Measurements from ENCODE around the gene DSCAM.

The DSCAM gene

DNA sequence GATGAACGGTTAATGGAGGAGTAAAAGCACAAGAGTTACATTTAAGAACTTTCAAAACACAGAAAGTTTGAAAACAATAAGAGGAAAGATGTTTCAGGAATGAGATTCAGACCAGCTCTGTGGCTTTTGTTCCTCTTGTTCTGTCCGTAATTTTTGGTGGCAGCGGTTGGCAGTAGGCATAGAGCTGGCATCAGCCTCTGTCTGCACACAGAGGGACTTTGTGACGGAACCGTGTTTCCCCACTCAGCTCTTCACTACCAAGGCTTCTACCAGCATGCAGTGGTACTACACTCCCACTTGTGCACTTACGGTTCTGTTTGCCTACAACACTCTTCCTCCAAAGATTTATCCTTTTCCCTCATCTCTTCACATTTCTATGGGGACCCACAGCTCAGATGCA, 212.8 kb downstream of the DSCAM start:
- H3K9ac ChIP-seq = no peak overlapping the region
- no peaks in the 10 kb centered on the region for H3K9me3 ChIP-seq
- H3K4me3 ChIP-seq = no peak overlapping the region
- H3K27ac ChIP-seq = no peak overlapping the region
- no peaks in the 10 kb centered on the region for H3K27me3 ChIP-seq
- no peaks in the 10 kb centered on the region for H4K20me1 ChIP-seq
- no peaks in the 10 kb centered on the region for H3K36me3 ChIP-seq
- TF ChIP-seq Cebpa-rat (IDR thresholded peaks at IDR 0.05) = no peak
- no peaks in the 10 kb centered on the region; the same call in 1 of the 2 replicates for H3K4me1 ChIP-seq
- H3K4me2 ChIP-seq = no peak overlapping the region

DNA sequence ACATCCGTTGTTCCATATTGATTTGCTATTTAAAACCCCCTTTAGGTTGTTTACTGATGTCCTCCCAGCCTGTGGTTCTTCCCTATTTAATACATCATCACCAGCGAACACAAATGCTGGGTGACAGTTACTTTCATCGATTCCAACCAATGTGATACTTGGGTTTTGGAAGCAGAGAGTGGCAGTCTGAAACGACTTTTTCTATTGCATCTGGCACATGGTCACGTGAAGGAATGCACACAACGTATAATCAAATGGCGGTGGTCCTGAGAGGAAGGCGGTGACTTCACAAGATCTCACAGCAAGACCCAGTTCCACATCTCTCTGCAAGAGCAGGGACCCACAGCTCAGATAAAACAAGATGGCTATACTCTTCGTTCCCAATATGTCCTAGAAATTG, 213.9 kb downstream of the DSCAM start:
- no peaks in the 10 kb centered on the region for H3K9me3 ChIP-seq
- H3K36me3 ChIP-seq = no peaks in the 10 kb centered on the region
- no peak overlapping the region for H3K27ac ChIP-seq
- H3K4me2 ChIP-seq = no peak overlapping the region
- TF ChIP-seq Cebpa-rat (IDR thresholded peaks at IDR 0.05) = no peak
- H3K4me3 ChIP-seq = no peak overlapping the region
- no peaks in the 10 kb centered on the region for H4K20me1 ChIP-seq
- H3K27me3 ChIP-seq = no peaks in the 10 kb centered on the region
- H3K4me1 ChIP-seq = no peaks in the 10 kb centered on the region; the same call in 1 of the 2 replicates
- no peak overlapping the region for H3K9ac ChIP-seq

DNA sequence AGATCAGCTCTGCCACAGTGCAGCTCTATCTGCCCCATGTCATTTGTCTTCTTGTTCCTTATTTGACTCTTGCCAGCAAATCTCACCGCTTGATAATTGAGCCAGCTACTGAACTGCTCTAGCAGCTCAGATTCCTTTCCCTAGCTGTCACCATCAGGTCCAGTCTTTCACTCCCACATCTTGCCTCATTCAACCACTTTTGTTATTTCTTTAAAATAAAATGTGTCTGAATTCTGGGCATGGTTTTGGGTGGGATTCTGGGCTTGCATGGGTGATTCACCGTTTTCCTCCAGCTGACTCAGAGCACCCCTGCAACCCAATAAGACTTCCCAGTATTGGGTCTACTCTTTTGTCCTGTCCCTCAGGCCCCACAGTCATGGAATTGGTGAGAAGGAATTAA, 215.7 kb downstream of the DSCAM start:
- no peak overlapping the region for H3K27ac ChIP-seq
- no peak overlapping the region for H3K4me3 ChIP-seq
- no peaks in the 10 kb centered on the region for H3K9me3 ChIP-seq
- H4K20me1 ChIP-seq = no peaks in the 10 kb centered on the region
- H3K4me1 ChIP-seq = no peaks in the 10 kb centered on the region; the same call in 1 of the 2 replicates
- H3K9ac ChIP-seq = no peak overlapping the region
- TF ChIP-seq Cebpa-rat (IDR thresholded peaks at IDR 0.05) = no peak
- no peak overlapping the region for H3K4me2 ChIP-seq
- H3K36me3 ChIP-seq = no peaks in the 10 kb centered on the region
- H3K27me3 ChIP-seq = no peaks in the 10 kb centered on the region

DNA sequence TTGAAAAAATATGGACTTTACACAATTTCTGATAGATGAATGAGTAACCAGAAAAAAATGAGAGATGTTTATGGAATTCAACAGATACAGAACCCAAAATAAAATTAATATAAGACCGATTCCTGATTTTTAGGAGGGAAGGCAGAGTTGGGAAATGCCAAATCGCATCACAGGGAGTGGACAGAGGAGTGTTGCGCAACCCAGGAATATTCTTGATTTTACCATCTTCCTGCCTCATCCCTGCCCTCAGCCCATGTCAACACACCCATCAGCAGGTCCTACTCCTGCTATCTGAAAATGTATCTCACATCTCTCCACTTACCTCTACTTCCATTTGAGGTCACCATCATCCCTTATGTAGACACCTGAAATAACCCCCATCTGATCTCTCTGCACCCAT, 221.0 kb downstream of the DSCAM start:
- H3K9me3 ChIP-seq = no peaks in the 10 kb centered on the region
- H3K27ac ChIP-seq = no peak overlapping the region
- no peak overlapping the region for H3K4me3 ChIP-seq
- no peaks in the 10 kb centered on the region for H3K36me3 ChIP-seq
- peak; percentile 74; the same call in 1 of the 2 replicates for TF ChIP-seq Cebpa-rat (IDR thresholded peaks at IDR 0.05)
- H3K4me2 ChIP-seq = no peak overlapping the region
- H4K20me1 ChIP-seq = no peaks in the 10 kb centered on the region
- no peaks in the 10 kb centered on the region; the same call in 1 of the 2 replicates for H3K4me1 ChIP-seq
- no peak overlapping the region for H3K9ac ChIP-seq
- no peaks in the 10 kb centered on the region for H3K27me3 ChIP-seq

DNA sequence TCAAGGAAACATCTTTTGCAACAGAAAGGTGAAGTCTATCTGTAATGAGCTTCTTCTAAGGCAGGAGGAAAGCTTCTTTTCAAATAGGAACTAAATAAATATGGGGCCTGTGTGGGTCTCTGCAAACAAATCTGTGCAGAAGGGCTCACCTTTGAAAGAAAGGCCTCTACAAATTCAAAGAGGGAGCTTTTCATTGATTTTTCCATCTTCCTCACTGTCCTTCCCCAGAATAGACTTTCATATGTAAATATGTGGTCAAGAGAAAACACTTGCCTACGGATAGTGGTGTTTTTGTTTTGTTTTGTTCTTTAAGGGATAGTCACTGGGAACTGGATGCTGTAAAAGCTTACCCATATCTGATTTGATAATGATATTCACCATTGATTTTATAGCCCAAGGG, 223.4 kb downstream of the DSCAM start:
- Histone ChIP-seq H4K20me1 (no peaks in the 10 kb centered on the region), H3K4me1 (no peaks in the 10 kb centered on the region), H3K4me3 (no peak overlapping the region), H3K27me3 (no peaks in the 10 kb centered on the region), H3K9me3 (no peaks in the 10 kb centered on the region), H3K9ac (no peak overlapping the region), H3K4me2 (no peak overlapping the region), H3K36me3 (no peaks in the 10 kb centered on the region), H3K27ac (no peak overlapping the region)
- TF ChIP-seq Cebpa-rat (IDR thresholded peaks at IDR 0.05) = no peak

DNA sequence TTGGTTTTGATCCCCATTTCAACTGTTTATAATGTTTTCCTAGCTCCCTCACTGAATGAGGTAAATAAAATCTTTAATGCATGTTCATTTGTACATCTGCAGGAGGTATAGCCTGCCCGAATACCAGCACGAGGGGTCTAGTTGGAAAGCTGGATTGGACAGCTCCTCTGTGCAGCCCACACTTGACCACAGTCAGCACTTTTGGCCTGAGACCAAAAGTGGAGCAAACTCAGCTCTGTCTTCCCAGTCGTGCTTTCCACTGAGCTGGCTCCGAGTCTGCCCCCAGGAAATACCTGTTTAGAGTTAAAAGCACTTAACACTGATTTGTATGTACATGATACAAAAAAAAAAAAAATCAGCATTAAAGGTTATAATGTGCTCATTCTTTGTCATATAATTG, 224.4 kb downstream of the DSCAM start:
- no peaks in the 10 kb centered on the region for H3K9me3 ChIP-seq
- H3K27me3 ChIP-seq = no peaks in the 10 kb centered on the region
- H4K20me1 ChIP-seq = no peaks in the 10 kb centered on the region
- TF ChIP-seq Cebpa-rat (IDR thresholded peaks at IDR 0.05) = no peak
- no peak overlapping the region for H3K27ac ChIP-seq
- H3K4me3 ChIP-seq = no peak overlapping the region
- no peak overlapping the region for H3K4me2 ChIP-seq
- no peaks in the 10 kb centered on the region for H3K36me3 ChIP-seq
- no peak overlapping the region for H3K9ac ChIP-seq
- no peaks in the 10 kb centered on the region for H3K4me1 ChIP-seq

DNA sequence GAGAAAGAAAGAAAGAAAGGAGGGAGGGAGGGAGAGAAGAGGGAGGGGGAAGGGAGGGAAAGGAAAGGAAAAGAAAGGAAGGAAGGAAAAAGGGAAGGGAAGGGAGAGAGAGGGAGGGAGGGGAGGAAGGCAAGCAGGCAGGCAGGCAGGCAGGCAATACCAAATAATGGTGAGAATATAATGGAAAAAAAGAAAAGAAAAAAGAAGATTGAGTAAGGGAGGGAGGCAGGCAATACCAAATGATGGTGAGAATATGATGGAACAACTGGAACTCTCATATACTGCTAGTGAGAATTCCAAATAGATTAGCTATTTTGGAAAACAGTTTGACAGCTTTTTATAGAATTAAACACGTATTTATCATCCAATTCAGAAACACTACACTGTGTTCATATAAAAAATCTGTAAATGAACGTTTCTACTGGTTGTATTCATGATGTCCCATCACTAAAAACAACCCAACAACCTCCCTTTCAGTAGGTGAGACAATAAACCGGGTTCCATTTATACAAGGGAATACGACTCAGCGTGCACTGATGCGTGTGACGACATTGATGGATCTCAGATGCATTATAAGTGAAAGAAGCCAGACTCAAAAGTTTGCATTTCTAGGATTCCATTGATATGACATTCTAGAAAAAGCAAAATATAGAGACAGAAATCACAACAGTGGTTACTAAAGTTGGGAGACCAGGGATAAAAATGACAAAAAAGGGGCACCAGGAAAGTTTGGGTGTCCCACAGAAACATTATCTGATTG, 226.4 kb downstream of the DSCAM start:
- H3K4me1 ChIP-seq = no peaks in the 10 kb centered on the region
- H3K4me3 ChIP-seq = no peak overlapping the region
- H4K20me1 ChIP-seq = no peaks in the 10 kb centered on the region
- H3K36me3 ChIP-seq = no peaks in the 10 kb centered on the region
- TF ChIP-seq Cebpa-rat (IDR thresholded peaks at IDR 0.05) = no peak
- H3K9ac ChIP-seq = no peak overlapping the region
- H3K9me3 ChIP-seq = no peaks in the 10 kb centered on the region
- no peak overlapping the region for H3K4me2 ChIP-seq
- no peak overlapping the region for H3K27ac ChIP-seq
- H3K27me3 ChIP-seq = no peaks in the 10 kb centered on the region

DNA sequence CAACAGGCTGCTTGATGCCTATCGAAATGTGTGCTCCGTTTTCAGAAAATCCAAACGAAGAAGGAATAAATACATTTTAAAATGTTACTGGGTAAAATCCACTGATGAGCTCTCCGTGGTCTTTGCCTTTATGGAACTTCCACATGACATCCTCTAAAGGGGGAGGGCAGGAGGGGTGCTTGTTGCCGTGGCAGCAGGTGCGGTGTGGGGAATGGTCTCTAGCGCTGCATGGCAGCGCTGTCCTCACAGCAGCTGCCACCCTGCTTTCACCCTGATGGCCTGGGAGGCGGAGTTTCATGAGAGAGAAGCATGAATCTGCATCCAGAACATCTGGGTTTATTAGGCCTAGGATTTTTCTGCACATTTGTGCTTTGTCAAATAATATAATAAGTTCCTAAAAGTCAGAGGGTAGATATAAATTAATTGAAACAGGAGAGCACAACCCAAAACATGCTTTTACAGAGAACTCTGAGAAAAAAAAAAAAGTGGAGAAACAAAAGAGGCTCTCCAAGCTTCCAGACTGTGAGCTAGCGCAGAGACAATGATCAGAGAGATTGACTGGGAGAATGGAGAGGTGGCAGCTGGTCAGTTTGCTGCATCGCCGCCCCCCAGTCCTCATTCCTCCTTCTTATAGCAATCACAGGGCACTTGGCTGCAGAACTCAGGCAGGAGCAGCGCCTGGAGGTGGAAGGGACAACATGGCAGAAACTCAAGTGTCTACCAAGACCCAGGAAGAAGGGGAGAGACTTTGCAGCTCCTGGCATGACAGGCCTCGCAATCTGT, 228.6 kb downstream of the DSCAM start:
- Histone ChIP-seq H3K9me3 (no peaks in the 10 kb centered on the region), H4K20me1 (no peaks in the 10 kb centered on the region), H3K4me3 (no peak overlapping the region), H3K4me2 (no peak overlapping the region), H3K27ac (no peak overlapping the region), H3K9ac (no peak overlapping the region), H3K36me3 (no peaks in the 10 kb centered on the region), H3K4me1 (no peaks in the 10 kb centered on the region), H3K27me3 (no peaks in the 10 kb centered on the region)
- no peak for TF ChIP-seq Cebpa-rat (IDR thresholded peaks at IDR 0.05)

DNA sequence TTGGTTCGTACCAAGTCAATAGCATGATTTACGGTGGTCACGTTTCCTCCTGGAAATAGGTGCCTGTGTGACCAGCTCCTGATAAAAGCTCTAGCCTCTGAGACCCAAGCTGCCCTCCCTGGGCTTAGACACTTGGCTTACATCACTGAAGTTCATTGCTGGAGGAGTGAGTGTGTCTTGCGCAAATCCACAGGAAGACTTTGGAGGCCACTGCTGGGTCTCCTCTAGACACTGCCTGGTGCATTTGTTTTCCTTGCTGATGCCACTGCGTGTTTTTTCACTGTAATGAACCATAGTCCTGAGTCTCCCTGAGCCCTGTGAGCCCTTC, 230.6 kb downstream of the DSCAM start:
- no peaks in the 10 kb centered on the region for H3K36me3 ChIP-seq
- no peaks in the 10 kb centered on the region for H4K20me1 ChIP-seq
- no peaks in the 10 kb centered on the region for H3K27me3 ChIP-seq
- no peak overlapping the region for H3K4me2 ChIP-seq
- H3K27ac ChIP-seq = no peak overlapping the region
- no peak overlapping the region for H3K9ac ChIP-seq
- H3K4me3 ChIP-seq = no peak overlapping the region
- TF ChIP-seq Cebpa-rat (IDR thresholded peaks at IDR 0.05) = no peak
- no peaks in the 10 kb centered on the region for H3K9me3 ChIP-seq
- no peaks in the 10 kb centered on the region for H3K4me1 ChIP-seq

Measured in BLaER1 (cell line).